Ishikawa (cell line): ENCODE data around the gene GPR153.

Source experiments
- CEBPB ChIP-seq: IDR thresholded peaks from 2 replicates; pipeline ENCODE4 v1.6.1; 2012
- CREB1 ChIP-seq: IDR thresholded peaks from 2 replicates; pipeline ENCODE4 v1.6.1; 2012; ENCODE audit warnings: low read depth
- EGR1 ChIP-seq: IDR thresholded peaks from 2 replicates; pipeline ENCODE4 v1.6.1; 2012
- EP300 ChIP-seq: IDR thresholded peaks from 2 replicates; pipeline ENCODE4 v1.6.1; 2012; ENCODE audit warnings: borderline replicate concordance
- FOXM1 ChIP-seq: IDR thresholded peaks from 2 replicates; pipeline ENCODE4 v1.6.1; 2012; ENCODE audit warnings: low read depth, borderline replicate concordance
- MAX ChIP-seq: IDR thresholded peaks from 2 replicates; pipeline ENCODE4 v1.6.1; 2012
- NFIC ChIP-seq: IDR thresholded peaks from 2 replicates; pipeline ENCODE4 v1.6.1; 2012
- RAD21 ChIP-seq: IDR thresholded peaks from 2 replicates; pipeline ENCODE4 v1.6.1; 2012; ENCODE audit warnings: low read depth
- REST ChIP-seq: IDR thresholded peaks from 2 replicates; pipeline ENCODE4 v1.6.1; 2012; ENCODE audit warnings: low read depth, mild to moderate bottlenecking
- TAF1 ChIP-seq: IDR thresholded peaks from 2 replicates; pipeline ENCODE4 v1.6.1; 2012; ENCODE audit warnings: low read depth, mild to moderate bottlenecking
- TCF12 ChIP-seq: IDR thresholded peaks from 2 replicates; pipeline ENCODE4 v1.6.1; 2012; ENCODE audit warnings: low read depth
- TEAD4 ChIP-seq: IDR thresholded peaks from 2 replicates; pipeline ENCODE4 v1.6.1; 2012
- USF1 ChIP-seq: IDR thresholded peaks from 2 replicates; pipeline ENCODE4 v1.6.1; 2012
- YY1 ChIP-seq: IDR thresholded peaks from 2 replicates; pipeline ENCODE4 v1.6.1; 2012; ENCODE audit warnings: low read depth
- ZBTB7A ChIP-seq: IDR thresholded peaks from 2 replicates; pipeline ENCODE4 v1.6.1; 2012; ENCODE audit warnings: low read depth

The GPR153 gene

GRCh38 chr1:6205849-6206519, 54.9 kb downstream of the GPR153 start, which contains the start of gene RNF207:
Gene RNF207 (plus strand): TSS chr1:6206119. CDS start chr1:6206536, 417 bp downstream.
- TF ChIP-seq TCF12 (peak; percentile 63; the same call in 1 of the 2 replicates), REST (no peak), CEBPB (no peak), EP300 (peak; percentile 28; the same call in 1 of the 2 replicates), FOXM1 (no peak), USF1 (0 out of 2 replicates have a peak, but pooled peaks have one; percentile 22), CREB1 (no peak), RAD21 (no peak), YY1 (no peak; the same call in 1 of the 2 replicates), ZBTB7A (peak; percentile 62; the same call in 1 of the 2 replicates), TAF1 (peak; percentile 42; the same call in 1 of the 2 replicates), MAX (peak; percentile 64; the same call in 1 of the 2 replicates), TEAD4 (peak; percentile 94), NFIC (0 out of 2 replicates have a peak, but pooled peaks have one; percentile 11), EGR1 (no peak)

GRCh38 chr1:6202256-6202655, 58.6 kb downstream of the GPR153 start:
- TF ChIP-seq ZBTB7A (no peak), TCF12 (no peak), REST (no peak), USF1 (no peak), CREB1 (no peak), EGR1 (no peak), FOXM1 (no peak), TEAD4 (no peak), NFIC (no peak), EP300 (no peak), YY1 (no peak), MAX (no peak), CEBPB (no peak), TAF1 (no peak), RAD21 (no peak)

- TF ChIP-seq EGR1 (no peak), USF1 (no peak), RAD21 (no peak), TAF1 (no peak)
Observed at GRCh38 chr1:6200188-6200809, 60.6 kb downstream of the GPR153 start.

GRCh38 chr1:6199298-6200187, 61.4 kb downstream of the GPR153 start, which contains the start of gene RPL22:
Gene RPL22 (minus strand): TSS chr1:6199595. CDS start chr1:6199573, 22 bp downstream.
- no peak for TF ChIP-seq EGR1
- peak; percentile 63; the same call in 1 of the 2 replicates for TF ChIP-seq EP300
- TF ChIP-seq RAD21, result no peak
- no peak for TF ChIP-seq NFIC
- TF ChIP-seq CEBPB, result no peak
- peak; percentile 39; the same call in 1 of the 2 replicates for TF ChIP-seq CREB1
- peak; percentile 35; the same call in 1 of the 2 replicates for TF ChIP-seq TEAD4
- TF ChIP-seq YY1, result peak; percentile 94
- no peak for TF ChIP-seq REST
- peak; percentile 97 for TF ChIP-seq MAX
- no peak for TF ChIP-seq ZBTB7A
- peak; percentile 50; the same call in 1 of the 2 replicates for TF ChIP-seq TCF12
- peak; percentile 95 for TF ChIP-seq TAF1
- peak; percentile 5; the same call in 1 of the 2 replicates for TF ChIP-seq USF1
- TF ChIP-seq FOXM1, result no peak
